IMR-90 (cell line): ENCODE results near the gene ONECUT1.

ENCODE experiments used
- BHLHE40 ChIP-seq: fragments of 150-350 bp; IDR thresholded peaks from 2 replicates; pipeline ENCODE4 v1.6.1; 2016; ENCODE audit warnings: mild to moderate bottlenecking, low read depth, low read length
- CEBPB ChIP-seq: IDR thresholded peaks from 2 replicates; pipeline ENCODE4 v1.6.1; 2012; ENCODE audit warnings: low read depth, low read length, improper control_type of control experiment
- CHD1 ChIP-seq: IDR thresholded peaks from 2 replicates; pipeline ENCODE4 v1.6.1; 2012; ENCODE audit warnings: low read depth, low read length, improper control_type of control experiment
- CTCF ChIP-seq: conservative IDR thresholded peaks from 2 replicates; pipeline ENCODE4 v1.5.1; 2012; ENCODE audit warnings: mild to moderate bottlenecking, low read depth, low read length, improper control_type of control experiment
- ELK1 ChIP-seq: fragments of 150-350 bp; IDR thresholded peaks from 2 replicates; pipeline ENCODE4 v1.6.1; 2016; ENCODE audit warnings: low read depth, mild to moderate bottlenecking, low read length, moderate library complexity, borderline replicate concordance
- FOS ChIP-seq: fragments of 150-350 bp; IDR thresholded peaks from 2 replicates; pipeline ENCODE4 v1.6.1; 2016; ENCODE audit warnings: low read depth, low read length
- MAFK ChIP-seq: IDR thresholded peaks from 2 replicates; pipeline ENCODE4 v1.6.1; 2012; ENCODE audit warnings: low read depth, low read length, improper control_type of control experiment
- MAZ ChIP-seq: IDR thresholded peaks from 2 replicates; pipeline ENCODE4 v1.6.1; 2012; ENCODE audit warnings: low read depth, mild to moderate bottlenecking, low read length, improper control_type of control experiment, moderate library complexity, borderline replicate concordance
- MXI1 ChIP-seq: IDR thresholded peaks from 2 replicates; pipeline ENCODE4 v1.6.1; 2012; ENCODE audit warnings: low read depth, mild to moderate bottlenecking, low read length, moderate library complexity, borderline replicate concordance
- POLR2A ChIP-seq: IDR thresholded peaks from 2 replicates; pipeline ENCODE4 v1.6.1; 2012; ENCODE audit warnings: mild to moderate bottlenecking, low read depth, low read length
- RAD21 ChIP-seq: IDR thresholded peaks from 2 replicates; pipeline ENCODE4 v1.6.1; 2012; ENCODE audit warnings: low read length, improper control_type of control experiment
- RFX5 ChIP-seq: IDR thresholded peaks from 2 replicates; pipeline ENCODE4 v1.8.0; 2012; ENCODE audit warnings: low read depth, mild to moderate bottlenecking, low read length, moderate library complexity
- SMC3 ChIP-seq: fragments of 150-350 bp; IDR thresholded peaks from 2 replicates; pipeline ENCODE4 v1.6.1; 2016; ENCODE audit warnings: low read depth, mild to moderate bottlenecking, antibody characterized with exemption, low read length, moderate library complexity
- USF2 ChIP-seq: fragments of 150-350 bp; IDR thresholded peaks from 2 replicates; pipeline ENCODE4 v1.6.1; 2017; ENCODE audit warnings: mild to moderate bottlenecking, antibody characterized with exemption, low read length, low read depth

GRCh38 chr15:52737720-52738119 is 52.4 kb downstream of the ONECUT1 start:
- TF ChIP-seq CTCF (no peak), RAD21 (no peak), BHLHE40 (no peak), SMC3 (no peak), CHD1 (no peak), POLR2A (no peak), FOS (no peak), CEBPB (no peak), RFX5 (no peak), MAFK (no peak), MAZ (no peak), USF2 (no peak), MXI1 (no peak), ELK1 (no peak)
